GM21423 (cell line): ENCODE results near the gene NEMP2.
"Not testable (repeated sequence)": the region's sequence is repeated elsewhere in the genome, so short reads cannot be mapped to it uniquely, and the experiment has no call there.

Source experiments
- ATAC-seq: cut with Tn5 transposase; IDR thresholded peaks from one replicate; pipeline ENCODE4 v1.9.1; 2021; ENCODE audit warnings: mild to moderate bottlenecking, moderate library complexity; ENCODE audit not compliant: unreplicated experiment

The NEMP2 gene

DNA sequence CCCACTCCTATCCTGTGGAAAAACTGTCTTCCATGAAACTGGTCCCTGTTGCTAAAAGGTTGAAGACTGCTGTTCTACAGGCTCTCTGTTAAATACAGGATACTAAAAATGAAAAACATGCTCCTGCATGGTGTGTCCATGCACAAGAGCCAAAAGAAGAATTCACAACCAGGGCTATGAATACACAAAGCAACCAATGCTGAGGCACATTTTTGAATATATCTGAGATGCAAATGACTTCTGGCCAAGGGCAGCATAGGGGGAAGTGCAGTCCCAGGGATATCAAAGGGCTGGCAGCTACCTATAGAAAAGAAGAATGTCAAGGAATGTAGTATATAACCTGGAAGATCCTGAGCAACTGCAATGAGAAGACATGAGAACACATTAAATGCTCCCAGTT, 6.6 kb downstream of the NEMP2 start:
- no peak for ATAC-seq

DNA sequence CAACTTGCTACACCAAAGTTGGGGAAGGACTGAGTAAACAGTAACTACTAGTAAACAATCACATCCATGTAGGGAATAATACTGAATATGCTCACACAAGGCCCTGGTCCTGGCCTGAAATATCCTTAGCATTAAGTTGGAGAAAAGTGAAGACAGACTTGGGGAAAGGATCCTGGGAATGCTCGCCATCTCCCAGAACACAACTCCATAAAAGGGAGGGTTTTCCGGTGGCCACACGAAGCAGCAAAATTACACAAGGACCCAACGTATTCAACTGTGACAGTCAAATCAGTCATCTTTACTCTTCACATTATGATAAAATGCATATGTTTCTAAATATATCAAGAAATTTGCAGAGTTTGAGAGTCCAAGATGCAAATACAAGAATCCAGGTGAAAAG, 7.3 kb downstream of the NEMP2 start:
- no peak for ATAC-seq

DNA sequence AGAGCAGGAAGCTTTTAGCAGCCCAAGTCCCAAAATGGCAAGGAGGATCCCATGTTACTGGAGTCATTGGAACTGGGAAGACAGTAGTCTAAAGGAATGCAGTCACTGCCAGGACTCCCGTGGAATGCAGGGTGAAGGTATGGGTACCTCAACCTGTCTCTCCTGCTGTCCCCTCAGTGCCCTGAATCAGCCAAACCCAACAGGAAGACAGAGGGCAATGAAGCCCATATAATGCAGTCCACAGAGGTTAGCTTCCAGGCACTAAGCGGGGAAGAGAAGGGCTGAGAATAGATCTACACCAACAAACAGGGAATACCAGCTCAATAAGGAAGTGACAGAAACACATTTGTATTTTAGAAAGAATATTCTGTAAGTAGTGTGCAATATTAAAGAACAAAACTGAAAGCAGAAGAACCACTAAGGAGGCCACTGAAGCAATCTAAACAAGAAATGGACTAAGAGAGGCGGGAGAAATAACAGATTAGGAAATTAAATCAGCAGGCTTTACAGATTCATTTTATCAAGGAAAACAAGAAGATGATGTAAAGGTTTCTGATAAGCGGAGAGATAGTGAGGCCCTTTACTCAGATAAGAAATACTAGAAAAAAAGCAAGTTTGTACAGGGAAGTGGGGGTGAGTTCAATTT, 8.3 kb downstream of the NEMP2 start:
- no peak for ATAC-seq

DNA sequence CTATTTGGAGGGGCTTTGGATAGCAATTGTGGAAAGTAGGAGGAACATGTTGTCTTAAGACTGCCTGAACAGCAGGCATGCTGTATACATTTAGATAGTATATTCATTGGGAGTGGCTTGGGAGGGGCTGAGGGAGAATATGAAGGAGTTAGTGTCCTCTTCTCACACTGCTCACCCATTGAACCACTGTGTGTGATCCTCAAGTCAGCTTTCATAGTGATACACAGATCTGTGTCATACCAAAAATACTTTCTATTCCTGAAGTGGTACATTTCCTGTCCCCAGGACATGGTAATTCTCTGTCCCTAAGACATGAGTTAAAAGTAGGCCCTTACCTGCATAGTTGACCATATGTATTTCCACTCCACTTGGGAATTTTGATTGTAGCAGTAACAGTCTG, 9.6 kb downstream of the NEMP2 start:
- no peak for ATAC-seq

DNA sequence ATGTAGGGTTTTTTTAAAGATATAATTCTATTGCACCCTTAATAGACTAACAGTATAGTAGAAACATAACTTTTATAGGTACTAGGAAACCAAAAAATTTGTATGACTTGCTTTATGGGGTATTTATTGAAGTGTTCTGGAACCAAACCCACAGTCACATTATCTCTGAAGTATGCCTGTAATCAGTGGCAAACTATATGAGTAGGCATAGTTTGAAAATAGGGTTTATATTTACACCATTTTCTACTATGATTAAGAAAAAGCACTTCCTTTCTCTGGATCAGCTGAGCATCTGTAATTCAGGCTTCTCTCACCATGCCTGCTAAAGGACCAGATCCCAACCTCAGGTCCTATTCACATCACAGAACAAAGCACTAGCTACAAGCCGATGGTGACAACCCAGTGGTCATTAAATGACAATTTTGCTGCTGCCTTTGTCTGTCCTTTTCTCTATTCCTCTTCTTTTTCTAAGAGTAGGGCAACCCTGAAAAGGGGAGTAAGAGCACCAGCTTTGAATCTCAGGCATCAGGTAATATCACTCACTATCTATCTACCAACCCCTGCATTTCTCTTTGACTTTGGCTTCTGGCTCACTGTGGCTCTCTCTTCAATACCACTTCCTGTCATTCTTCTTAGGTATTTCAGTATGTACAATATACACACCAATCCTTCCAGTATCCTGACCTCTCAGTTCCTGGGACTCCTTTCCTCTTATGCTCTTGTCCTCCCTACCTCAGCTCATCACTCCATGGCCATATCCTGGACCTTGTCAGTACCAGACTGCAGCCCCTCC, 14.4 kb downstream of the NEMP2 start:
- no peak for ATAC-seq

DNA sequence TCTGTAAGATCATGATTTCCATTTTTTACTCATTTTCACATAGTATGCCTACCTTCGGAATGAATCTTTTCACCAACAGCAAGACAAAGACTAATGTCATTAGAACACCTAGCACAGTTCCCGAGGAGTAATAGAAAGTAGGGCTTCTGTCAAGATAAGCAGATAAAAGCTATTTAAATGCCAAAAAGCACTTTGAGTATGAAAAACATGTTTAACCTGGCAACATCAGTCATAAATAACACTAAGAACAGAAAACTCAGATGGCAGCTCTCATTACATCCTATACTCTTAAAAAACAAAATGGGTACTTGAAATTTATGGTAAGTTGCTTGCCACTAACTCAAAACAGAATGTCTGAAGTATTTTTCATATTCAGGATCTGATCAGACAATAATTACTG, 17.1 kb downstream of the NEMP2 start:
- no peak for ATAC-seq

DNA sequence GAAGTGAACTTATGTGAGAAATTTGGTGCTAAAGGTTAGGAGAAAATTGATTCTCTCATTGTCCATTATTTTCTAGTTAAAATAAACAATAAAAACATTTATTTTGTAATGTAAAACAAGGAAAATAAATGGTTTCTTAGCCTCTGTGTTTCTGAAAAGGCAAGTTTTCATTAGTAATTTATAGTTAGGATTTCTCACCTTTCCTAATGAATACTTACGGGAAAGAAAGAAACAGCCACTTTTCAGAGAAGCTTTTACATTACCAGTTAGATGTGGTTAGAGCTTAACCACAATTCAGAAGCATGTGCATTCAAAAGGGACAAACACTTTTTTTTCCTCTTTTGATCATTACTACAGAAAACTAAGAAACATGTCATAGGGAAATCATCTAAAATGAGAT, 18.8 kb downstream of the NEMP2 start:
- no peak for ATAC-seq

DNA sequence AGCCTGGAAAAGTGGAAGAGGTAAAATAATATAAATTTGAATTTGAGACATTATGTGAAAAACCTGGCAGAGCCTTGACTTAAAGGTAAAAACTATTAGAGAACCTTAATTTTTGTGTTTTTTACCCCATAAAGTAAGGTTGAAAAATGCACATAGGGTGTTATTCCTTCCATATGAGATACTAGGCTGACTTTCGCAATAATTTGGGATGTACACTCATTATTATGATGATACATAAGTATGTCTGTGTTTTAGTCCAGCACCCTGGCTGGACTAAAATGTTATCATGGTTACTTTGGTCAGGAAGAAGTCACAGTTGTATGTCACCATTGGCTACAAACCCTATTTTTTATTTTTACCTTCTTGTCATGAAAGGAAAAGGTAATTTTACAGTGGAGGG, 19.8 kb downstream of the NEMP2 start:
- ATAC-seq: no peak

DNA sequence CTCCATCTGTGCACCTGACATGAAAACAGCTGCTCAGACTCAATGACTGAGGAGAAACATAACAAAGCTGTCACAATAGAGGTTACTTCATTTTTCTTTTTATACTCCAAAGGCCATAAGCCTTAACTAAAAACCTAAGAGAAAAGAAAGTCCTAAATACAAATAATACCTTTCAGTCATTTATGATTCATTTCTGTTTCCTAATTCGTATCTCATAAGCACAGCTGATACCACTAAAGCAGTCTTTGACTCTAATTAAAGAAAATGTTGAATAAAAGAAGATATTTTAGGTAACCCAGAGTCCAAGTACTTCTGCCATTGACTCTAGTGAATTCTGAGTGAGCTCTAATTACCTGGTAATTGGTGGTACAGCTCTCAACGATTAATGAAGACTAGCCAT, 20.6 kb downstream of the NEMP2 start:
- ATAC-seq: no peak

DNA sequence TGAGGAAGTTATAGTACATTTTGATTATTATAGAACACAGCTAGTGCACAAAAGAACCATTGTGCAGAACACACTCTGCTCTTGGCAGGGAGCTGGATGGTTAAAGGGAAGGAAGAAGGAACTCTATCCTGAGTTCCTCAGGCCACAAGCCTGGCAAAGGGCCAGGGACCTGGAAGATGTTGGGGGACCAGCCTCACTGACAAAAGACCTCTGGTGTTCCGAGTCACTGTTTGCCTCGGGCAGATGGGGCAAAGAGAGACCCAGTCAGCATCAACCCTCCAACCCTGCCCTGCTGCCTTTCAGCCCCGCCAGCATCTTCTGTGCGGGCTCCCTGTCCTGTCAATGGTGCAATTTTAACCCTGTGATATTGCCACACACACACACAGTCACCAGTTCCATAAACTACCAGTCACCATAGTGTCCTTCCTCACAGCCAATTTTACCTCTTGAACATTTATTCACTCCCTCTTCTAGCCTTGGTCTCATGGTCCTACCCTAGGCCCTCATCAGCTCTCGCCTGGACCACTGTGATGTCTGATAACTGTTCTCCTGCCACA, 21.9 kb downstream of the NEMP2 start:
- no peak for ATAC-seq

DNA sequence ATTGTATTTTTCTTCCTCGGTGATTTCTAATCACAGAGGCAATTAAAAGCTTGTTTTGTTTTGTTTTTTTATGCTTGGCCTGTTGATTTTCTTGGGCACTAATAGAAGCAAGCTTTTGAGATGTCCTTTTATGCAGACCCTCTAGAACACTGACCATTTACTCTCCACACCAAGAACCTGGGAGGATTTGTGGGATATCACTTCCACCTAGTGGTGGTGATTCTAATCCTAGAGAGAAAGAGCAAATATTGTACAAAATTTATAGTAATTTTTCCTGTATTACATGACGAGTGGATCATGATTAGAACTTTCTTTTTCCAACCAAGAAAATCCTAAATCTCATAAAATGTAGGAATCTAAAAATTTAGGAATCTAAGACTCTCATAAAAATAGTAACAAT, 23.4 kb downstream of the NEMP2 start:
- no peak for ATAC-seq

DNA sequence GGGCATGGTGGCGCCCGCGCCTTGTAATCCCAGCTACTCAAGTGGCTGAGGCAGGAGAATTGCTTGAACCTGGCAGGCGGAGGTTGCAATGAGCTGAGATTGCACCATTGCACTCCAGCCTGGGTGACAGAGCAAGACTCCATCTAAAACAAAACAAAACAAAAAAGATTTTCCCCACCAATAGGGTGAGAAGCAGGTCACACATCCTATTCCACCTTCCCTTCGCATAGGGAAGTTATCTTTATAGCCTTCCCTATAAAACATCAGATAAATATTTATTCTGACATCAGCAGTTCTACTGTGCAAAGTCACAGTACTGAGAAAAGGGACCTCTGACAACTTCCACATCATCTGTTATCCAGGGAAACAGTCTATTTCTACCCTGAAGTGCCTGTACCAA, 24.6 kb downstream of the NEMP2 start:
- not testable (repeated sequence) for ATAC-seq

DNA sequence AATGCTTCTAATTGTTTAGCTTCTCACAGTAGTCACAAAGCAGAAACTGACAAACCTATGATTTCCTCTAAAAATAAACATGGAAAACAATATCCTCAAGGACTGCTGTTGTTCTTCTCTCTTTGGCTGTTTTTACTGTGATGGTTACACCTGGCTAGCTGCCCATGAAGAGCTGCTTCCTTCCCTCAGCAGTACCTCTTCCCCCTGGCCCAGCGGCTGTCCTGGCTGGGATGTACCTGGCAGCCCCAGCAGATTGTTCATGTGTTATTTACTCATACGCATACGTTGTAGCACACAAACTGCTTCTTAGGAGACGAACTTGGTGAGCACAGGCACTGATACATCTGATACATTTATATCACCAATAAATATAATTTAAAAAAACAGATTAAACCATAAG, 27.4 kb downstream of the NEMP2 start:
- no peak for ATAC-seq

DNA sequence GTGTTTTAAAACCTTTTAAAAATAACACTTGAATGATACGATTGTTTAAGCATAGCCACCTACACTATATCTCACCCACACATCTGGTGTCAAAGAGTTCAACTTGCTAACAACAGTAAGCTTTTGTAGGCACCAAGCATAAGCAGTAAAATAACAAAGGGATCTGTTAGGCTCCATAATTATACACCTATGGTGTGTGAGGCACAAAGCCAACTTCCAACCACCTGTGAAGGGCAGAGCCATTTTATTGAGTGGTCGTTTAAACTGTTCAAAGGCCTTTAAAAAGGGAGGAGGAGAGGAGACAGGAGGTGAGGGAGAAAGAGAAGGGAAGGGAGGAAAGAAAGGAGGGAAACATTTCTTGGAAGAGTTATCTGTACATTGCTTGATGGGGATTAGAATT, 27.9 kb downstream of the NEMP2 start:
- ATAC-seq: no peak

DNA sequence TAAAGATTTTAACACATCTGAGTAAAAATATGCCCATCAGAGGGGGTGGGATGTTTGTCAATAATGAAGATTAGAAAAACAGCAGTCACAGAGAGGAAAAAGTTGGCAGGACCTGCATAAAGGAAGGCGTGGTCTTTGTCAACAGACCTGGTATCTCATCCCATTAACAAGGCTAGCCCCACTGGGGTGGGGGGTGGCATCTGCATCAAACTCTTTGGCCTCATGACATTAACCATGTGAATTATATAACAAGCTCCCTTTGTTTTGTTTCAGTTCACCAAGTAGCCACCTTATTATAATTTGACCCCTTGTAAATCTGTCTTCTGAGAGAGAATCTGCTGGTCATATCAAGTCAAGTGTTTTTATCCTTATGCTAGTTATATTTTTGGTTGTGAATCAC, 28.8 kb downstream of the NEMP2 start:
- no peak for ATAC-seq

DNA sequence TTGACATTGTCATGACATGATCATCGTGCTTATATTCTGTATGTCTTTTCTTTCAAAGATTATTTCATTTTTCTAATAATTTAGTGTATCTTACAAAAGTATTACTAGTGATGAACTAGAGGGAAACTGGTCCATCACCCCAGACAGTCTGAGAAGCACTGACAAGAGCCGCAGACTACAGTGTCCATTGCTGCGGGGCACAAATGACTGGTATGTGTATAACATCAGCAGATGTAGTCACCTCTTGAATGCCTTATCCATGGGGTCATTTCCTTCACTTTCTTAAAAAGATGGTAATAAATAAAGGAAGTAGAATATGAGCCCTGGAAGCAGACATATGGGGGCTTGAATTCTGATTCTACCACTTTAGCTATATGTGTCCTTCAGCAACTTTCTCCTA, 29.6 kb downstream of the NEMP2 start:
- ATAC-seq: no peak

DNA sequence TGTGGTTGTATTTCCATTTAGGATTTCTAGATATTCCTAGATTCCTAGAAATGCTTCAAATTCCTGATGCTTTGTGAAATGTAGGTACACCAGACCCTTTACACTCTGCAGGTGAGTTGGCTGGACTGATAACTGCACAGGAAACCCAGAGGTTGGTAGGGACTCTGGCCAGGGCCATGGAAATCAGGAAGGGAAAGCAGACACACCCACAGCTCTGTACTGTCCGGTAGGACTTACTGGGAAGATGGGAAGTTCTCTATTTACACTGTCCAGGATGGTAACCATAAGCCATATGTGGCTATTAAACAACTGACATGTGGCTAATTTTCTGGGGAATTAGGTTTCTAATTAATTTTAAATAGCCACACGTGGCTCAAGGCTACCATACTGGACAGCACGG, 31.4 kb downstream of the NEMP2 start:
- ATAC-seq: no peak

DNA sequence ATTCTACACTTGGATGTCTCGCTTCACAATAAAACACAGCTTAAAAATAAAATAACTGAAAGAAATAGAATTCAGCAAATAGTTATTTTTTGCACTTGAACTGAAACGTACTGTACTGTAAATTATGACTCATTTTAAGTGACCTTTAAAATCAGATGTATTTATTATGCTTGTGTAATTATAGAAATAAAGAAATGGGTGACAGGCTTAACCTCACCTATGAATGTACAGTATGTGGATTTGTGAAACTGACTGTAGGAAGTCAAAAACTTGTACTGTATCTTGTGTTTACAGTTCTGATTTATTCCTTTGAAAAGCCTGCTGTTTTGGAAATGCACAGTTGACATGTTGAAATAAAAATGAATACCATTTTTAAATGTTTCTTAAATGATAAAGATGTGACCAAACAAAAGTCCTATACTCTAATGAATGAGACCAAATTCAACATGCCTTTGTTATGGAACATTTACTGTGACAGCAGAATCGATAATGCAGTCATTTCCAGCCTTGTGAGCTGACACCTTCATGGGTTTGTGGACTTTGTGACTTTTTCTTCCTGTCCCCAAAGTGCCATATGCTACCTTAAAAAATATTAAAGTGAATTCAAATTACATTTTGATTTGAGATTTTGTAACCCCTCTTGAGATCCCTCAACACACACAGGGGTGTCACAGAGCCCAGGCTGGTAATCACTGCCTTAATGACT, 32.7 kb downstream of the NEMP2 start:
- ATAC-seq: no peak

DNA sequence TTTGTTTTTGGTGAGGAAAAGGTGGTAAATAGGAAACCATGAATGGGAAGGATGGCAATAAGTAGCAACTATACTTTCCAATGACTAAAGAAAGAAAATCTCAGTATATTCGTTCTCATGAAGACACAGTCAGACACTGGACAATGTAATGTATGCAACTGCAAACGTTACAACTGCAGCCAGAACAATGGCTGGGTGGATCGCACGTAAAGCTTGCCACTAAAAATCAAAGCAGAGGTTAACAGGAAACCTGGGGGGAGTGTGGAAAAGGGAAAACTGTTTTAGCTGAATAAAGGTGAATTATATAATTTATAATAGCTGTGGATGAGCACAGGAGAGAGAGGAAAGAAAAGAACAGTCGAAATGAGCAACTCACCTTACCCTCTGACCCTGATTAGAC, 33.3 kb downstream of the NEMP2 start:
- no peak for ATAC-seq

DNA sequence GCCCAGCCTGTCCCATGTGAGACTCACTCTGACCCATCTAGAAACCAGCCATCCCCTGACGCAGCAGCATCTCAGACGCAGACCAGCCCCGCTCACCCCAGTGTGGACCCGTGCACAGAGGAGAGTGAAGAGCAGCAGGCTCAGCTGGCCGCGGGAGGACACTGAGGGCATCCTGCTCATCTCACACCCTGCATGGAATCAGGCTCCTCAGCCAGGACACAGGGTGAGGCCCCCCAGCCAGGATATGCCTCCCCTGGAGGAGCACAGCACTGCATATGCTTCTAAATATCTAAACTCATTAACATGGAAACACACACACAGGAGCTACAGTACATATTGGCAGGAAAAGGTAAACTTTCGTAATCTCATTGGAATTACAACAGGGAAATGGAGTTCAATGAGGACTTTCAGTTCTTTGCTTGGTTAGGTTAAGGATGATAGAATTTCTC, 34.4 kb downstream of the NEMP2 start:
- ATAC-seq: no peak

DNA sequence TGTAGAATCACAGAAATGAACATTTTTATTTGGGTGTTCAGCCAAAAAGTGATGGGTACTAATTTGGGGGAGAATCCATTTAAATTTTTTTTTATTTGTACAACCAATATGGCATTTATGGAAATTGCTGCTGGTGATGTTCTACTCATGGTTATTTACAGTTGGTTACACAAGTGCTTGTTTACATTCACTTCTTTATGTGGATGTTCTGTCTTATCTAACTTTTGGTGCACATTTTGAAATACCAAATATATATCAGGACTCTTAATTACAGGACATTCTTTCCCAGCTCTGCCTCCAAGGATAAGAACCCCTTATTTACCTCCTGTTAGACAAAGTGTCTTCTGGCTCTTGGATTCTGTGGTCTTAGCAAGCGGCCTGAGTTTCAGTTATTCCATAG, 35.2 kb downstream of the NEMP2 start:
- no peak for ATAC-seq

DNA sequence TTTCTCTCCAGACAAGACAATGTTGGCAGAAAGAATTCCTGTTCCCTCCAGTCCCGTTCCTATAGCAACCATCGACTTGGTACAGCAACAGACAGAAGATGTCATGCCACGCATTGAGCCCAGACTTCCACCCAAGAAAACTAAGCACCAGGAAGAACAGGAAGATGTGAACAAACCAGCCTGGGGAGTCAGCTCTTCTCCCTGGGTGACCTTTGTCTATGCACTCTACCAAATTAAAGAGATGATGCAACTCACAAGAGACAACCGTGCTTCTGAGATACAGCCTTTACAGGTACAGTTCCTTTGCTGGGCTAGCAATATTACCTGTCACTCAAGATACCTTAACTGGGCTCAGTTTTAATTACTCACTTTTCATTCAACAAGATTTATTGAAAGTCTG, 37.1 kb downstream of the NEMP2 start:
- ATAC-seq: no peak
